NCI-H446 treated with DMSO at 0.1 percent for 48 hours (cell line): Measurements from ENCODE around the gene KCNJ13.
"Not testable (repeated sequence)": the region's sequence is repeated elsewhere in the genome, so short reads cannot be mapped to it uniquely, and the experiment has no call there.

Source experiments
- DNase-seq: peaks from one replicate; lab custom pipeline; 2025; lab: John Stamatoyannopoulos, UW

The KCNJ13 gene

DNA sequence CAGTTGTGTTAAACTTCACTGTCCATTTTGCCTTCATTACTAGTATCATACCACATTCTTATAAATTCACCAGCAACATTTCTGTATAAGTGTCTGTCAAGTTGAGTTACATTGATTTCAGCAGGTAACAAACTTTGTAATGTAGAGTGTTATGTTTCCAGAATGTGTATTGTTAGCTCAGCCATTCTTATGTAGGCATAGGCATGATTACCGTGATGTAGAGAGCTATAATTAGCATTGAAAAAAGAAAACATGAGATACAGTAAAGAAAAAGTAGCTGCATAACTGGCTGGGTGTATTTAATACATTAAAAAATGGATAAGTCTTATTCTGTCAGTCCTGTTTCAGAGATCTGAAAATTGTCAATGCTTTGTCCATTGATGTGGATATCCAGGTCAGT, 8.5 kb downstream of the KCNJ13 start:
- DNase-seq, result no peak

DNA sequence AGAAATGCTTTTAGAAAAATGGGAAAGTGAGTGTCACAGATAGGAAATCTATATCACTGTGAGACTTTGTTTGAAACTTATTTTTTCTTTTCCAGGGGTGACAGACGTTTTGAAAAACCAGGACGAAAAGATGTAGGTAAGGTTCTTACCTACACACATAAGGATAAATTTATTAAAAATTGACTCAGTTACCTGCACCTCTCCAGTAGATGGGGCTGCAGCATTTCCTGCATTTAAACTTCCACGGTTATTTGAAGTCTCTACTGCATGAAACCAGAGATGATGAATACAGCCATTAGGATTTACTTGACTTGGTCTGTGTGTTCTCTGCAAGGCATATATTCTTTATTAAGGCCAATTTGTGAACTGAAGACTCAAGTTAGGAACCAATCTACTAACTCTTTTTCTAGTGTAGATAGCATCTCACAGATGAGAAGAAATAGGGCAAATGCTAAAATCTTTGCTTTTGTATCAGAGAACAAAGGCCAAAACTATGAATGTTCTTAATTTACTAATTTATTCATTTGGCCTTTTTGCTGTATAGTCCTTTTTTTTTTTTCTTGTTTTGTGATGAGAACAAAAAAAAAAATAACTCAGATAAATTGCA, 15.0 kb downstream of the KCNJ13 start:
- DNase-seq, result no peak

DNA sequence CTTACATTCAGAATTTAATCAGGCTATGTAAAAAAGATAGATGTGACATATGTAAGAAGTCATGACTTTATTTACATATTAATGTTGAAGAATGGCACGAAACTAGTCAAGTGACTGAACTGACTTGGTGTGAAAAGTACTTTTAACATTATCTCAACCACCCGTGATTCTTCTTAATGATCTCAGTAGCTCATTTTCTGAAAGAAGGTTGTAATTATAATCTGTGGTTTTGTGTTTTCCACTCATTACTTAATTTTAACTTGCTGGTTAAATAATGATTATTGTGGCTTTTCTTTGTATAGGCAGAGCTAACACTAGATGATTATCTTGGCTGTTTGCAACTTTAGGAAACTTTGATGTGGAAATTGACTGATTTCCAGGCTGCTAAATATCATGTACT, 18.5 kb downstream of the KCNJ13 start:
- DNase-seq, result no peak

DNA sequence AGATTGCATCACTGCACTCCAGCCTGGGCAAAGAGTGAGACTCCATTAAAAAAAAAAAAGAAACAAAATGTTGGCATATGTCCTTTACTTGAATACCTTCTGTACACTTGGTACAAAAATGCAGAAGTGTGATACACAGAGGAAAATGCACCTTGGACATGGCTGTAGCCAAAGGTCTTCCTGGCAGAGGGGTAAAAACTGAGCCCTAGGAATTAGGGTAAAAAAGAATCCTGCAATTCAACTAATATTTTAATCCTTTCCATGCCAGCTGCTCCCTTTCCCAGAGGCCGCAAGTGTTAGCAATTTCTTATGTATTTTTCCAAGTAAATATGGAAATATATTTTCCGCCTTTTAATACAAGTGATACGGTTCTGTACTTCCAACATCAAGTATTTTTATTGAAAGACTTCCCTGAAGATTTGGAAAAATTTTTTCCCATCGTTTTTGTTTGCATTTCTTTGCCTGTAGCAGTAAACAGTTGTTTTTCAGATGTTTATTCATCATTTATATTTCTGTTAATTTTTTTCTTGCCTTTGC, 26.2 kb downstream of the KCNJ13 start:
- DNase-seq, result no peak

DNA sequence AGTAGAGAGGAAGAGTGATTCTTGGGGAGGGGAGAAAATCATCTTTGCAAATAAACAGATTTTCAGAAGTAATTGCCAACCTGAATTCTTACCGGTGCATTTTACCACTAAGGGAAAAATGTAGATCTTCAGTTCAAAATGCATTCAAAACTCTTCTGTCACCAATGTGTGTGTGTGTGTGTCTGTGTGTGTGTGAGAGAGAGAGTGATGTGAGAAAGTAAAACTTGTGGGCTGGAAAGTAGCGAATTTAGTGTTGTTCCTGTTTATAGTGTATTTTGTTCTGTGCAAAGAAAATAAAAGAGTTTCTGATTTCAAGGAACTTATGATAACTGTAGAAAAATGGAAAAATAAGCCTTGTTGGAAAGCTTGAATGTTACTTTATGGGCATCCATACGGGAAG, 27.0 kb downstream of the KCNJ13 start:
- no peak for DNase-seq

DNA sequence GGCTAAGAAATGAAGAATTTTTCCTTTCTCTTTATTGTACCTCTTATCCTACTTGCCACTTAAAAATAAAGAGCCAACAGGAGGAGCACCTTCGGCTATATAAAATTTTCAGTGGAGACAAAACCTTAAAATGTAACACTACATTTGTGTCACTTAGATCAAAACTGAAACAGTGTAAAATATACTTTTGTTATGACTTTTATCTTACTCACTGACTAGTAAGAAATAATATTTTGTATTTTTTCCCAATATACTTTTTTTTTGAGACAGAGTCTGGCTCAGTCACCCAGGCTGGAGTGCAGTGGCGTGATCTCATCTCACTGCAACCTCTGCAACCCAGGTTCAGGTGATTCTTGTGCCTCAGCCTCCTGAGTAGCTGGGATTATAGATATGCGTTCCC, 28.3 kb downstream of the KCNJ13 start:
- DNase-seq, result no peak

DNA sequence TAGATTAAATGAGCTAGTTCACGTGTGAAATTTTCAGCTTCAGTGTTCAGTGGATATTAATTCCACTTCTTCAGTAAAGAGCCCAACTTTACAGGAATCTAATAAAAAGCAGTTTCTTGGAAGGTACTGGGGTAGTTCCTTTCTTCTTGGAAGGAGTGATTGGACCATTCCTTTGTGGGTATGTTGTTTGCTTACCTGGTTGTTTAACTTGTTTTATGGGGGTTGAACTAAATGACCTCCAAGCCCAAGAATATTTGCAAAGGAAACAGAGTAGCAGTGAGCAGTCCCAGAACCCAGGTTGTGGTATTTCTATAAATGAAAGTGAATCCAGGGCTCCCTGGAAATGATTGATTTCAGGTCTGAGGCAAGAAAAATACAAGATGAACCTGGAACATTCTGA, 31.4 kb downstream of the KCNJ13 start:
- DNase-seq, result no peak

DNA sequence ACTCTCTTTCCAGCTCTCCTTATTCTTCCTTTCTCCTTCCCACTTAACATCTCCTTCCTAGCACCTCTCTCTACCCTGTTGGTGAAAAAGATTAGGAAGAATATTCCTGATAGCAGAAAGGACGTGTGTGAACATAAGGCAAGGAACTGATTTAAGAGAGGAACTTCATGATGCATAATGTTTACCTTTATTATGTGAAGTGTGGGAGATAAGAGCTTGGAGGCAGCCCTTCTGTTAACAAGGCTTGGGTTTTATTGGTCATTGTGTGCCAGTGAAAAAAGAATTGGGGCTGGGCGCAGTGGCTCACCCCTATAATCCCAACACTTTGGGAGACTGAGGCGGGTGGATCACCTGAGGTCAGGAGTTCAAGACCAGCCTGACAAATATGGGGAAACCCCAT, 34.4 kb downstream of the KCNJ13 start:
- DNase-seq, result no peak

DNA sequence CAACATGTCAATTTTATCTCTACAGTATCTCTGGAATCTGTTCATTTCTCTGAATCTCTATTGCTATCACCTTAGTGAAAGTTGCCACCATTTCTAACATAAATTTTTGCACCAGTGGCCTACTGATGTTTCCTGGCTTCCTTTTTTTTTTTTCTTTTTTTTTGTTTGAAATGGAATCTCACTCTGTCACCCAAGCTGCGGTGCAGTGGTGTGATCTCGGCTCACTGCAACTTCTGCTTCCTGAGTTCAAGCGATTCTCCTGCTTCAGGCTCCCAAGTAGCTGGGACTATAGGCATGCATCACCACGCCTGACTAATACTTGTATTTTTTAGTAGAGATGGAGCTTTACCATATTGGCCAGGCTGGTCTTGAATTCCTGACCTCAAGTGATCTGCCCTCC, 35.1 kb downstream of the KCNJ13 start:
- no peak for DNase-seq

DNA sequence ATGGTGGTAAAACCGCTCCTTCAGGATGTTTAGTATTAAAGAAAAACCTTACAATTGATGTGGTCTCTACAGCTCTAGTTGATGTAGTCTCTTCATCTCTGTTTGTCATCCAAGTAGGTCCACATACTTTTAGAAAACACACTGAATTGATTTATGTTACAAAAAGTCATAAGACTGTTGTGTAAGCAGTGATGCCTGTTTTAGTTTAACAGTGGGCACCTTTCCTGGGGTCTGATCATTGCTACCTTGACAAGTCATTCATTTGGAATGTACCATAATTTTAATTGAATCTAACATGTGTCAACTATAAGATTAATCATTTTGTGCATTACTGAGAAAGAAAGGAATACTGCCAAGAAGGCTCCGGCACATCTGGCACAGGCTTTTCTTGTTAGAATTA, 44.9 kb downstream of the KCNJ13 start:
- DNase-seq, result peak; percentile 7

DNA sequence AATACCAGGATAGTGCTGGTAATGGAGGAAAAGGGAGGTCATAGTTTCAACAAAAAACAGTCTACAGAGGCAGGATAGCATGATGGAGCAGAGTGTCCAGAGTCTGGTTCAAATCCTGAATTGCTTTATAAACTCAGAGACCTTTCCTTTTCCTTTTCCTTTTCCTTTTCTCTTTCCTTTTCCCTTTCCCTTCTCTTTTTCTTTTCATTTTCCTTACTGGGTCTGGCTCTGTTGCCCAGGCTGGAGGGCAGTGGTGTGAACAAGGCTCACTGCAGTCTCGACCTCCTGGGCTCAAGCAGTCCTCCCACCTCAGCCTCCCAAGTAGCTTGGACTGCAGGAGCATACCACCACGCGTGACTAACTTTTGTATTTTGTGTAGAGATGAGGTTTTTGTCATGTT, 47.6 kb downstream of the KCNJ13 start:
- no peak for DNase-seq

DNA sequence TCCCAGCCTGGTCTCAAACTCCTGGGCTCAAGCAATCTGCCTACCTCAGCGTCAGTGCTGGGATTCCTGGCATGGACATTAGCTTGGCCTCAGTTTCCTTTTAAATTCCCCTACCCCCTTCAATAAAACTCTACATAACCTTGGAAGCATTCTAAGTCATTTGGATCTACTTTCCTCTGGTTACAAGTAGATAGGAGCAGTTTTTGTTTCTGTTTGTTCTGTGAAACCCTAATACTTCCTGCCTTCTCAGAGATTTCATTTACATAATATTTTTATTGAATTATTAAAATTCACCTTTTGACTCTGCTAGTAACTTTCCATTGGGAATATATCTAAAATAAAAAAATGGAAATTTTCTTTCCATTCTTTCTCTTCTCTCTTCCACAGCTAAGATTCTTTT, 53.3 kb downstream of the KCNJ13 start:
- no peak for DNase-seq

DNA sequence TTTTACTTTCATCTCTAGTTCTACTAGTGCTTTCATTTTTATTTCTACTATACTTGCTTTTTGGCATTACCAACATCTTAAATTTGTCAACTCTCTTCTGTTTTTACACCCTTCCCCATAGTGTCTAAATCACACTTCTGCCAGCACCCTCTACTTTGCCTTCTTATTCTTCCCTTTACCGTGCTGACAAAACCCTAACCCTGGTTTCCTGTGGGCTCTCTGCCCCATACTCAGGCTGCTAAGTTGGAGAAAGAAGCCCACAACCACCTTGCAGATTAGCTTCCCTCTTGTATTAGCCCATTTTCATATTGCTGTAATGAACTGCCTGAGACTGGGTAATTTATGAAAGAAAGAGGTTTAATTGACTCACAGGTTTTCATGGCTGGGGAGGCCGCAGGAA, 54.5 kb downstream of the KCNJ13 start:
- DNase-seq, result no peak

DNA sequence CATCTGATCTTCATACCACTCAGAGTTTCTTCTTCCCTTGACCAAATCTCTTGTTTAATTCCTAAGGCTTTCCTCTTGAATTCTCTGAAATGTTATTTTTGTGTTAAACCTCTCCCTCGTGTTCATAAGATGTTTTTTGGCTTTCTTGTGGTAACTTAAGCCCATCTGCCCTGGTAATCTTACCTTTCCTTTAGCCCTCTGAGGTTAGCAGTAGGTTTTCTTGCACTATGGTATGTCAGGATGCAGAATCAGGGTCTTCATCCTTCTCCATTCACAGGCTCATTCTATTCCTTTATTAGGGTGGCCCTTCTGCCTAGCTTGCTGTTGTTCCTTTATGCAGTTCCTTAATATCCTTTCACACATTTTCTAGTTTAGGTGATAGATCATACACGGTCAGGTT, 55.1 kb downstream of the KCNJ13 start:
- DNase-seq, result no peak

DNA sequence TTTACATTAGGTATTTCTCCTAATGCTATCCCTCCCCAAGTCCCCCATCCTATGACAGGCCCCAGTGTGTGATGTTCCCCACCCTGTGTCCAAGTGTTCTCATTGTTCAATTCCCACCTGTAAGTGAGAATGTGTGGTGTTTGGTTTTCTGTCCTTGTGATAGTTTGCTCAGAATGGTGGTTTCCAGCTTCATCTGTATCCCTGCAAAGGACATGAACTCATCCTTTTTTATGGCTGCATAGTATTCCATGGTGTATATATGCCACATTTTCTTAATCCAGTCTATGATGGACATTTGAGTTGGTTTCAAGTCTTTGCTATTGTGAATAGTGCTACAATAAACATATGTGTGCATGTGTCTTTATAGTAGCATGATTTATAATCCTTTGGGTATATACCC, 56.3 kb downstream of the KCNJ13 start:
- not testable (repeated sequence) for DNase-seq
